GM12878 (cell line): ENCODE data around the gene STPG4. TPM values are rescaled to one million over a fixed set of nuclear protein-coding genes. Genes with fewer than 3 reads are reported as not detected.

Experiments
- ATAC-seq: fragments of 200-7000 bp; cut with Tn5 transposase; 3 replicates; pipeline ENCODE4 v1.9.1; 2020; ENCODE audit warnings: mild to moderate bottlenecking, moderate library complexity
- BruUV-seq: library from RNA; stranded (reverse); fragments of 400-500 nt; replicated peaks from 2 replicates; lab custom pipeline; 2021; lab: Mats Ljungman, UMichigan
- CTCF ChIA-PET: fragments of 300-600 bp; sonication (Branson Sonifier 250); formaldehyde crosslinking; extraction: SDS; loops from one replicate; lab custom pipeline; 2021; ENCODE audit warnings: inconsistent platforms; lab: Yijun Ruan, JAX
- POLR2A ChIA-PET: fragments of 350-600 bp; formaldehyde crosslinking; extraction: SDS; loops from one replicate; lab custom pipeline; 2021; ENCODE audit warnings: inconsistent platforms; lab: Charles Lee
- RAD21 ChIA-PET: fragments of 300-600 bp; sonication (Branson Sonifier 250); formaldehyde crosslinking; loops from one replicate; lab custom pipeline; 2023; ENCODE audit warnings: antibody characterized with exemption; ENCODE audit not compliant: unreplicated experiment; lab: Charles Lee
- SMC1A ChIA-PET: fragments of 300-600 bp; sonication (Branson Sonifier 250); formaldehyde crosslinking; loops from one replicate; lab custom pipeline; 2023; ENCODE audit not compliant: unreplicated experiment, uncharacterized antibody; lab: Charles Lee
- DNase-seq: peaks from one replicate; pipeline ENCODE4 v3.0.0-alpha.2; 2011; ENCODE audit warnings: low read depth, low spot score
- FAIRE-seq: peaks from 3 replicates; lab custom pipeline; 2011; peaks lifted over from hg19 to GRCh38; lab: Jason Lieb, UNC
- H2AFZ ChIP-seq: 2 replicates; pipeline ENCODE4 v1.6.0; 2011; ENCODE audit warnings: low read depth, low read length, control low read depth; ENCODE audit not compliant: control insufficient read depth
- H3K27ac ChIP-seq: 2 replicates; pipeline ENCODE4 v1.5.1; 2011; ENCODE audit warnings: control low read depth; ENCODE audit not compliant: control insufficient read depth, insufficient read depth
- H3K27me3 ChIP-seq, 2 experiments: replicated peaks in 1 of 2; 2 replicates each; pipeline versions ENCODE4 v1.6.0 to v1.6.1; 2011; ENCODE audit warnings: low read length in 1 of 2; ENCODE audit not compliant: control insufficient read depth in 2 of 2, insufficient read depth in 2 of 2
- H3K36me3 ChIP-seq, 2 experiments: 2 replicates each; pipeline ENCODE4 v1.5.1; 2011; ENCODE audit warnings: low read length in 1 of 2; ENCODE audit not compliant: control insufficient read depth in 2 of 2, insufficient read depth in 2 of 2
- H3K4me1 ChIP-seq: 2 replicates; pipeline ENCODE4 v1.6.1; 2011; ENCODE audit warnings: mild to moderate bottlenecking, low read length, moderate library complexity, mixed read lengths; ENCODE audit not compliant: control insufficient read depth, insufficient read depth
- H3K4me2 ChIP-seq: 2 replicates; pipeline ENCODE4 v1.6.0; 2011; ENCODE audit warnings: control low read depth; ENCODE audit not compliant: control insufficient read depth, insufficient read depth
- H3K4me3 ChIP-seq: fragments of 200-600 bp; sonication (generic); 2 replicates; pipeline ENCODE4 v1.5.1; 2016
- H3K79me2 ChIP-seq: 2 replicates; pipeline ENCODE4 v1.6.0; 2011; ENCODE audit warnings: low read length; ENCODE audit not compliant: control insufficient read depth, insufficient read depth
- H3K9ac ChIP-seq: 2 replicates; pipeline ENCODE4 v1.8.0; 2011; ENCODE audit warnings: low read length, control low read depth, mixed read lengths; ENCODE audit not compliant: control insufficient read depth, insufficient read depth
- H3K9me3 ChIP-seq: replicated peaks from 3 replicates; pipeline ENCODE4 v1.5.1; 2011; ENCODE audit warnings: mild to moderate bottlenecking, low read length; ENCODE audit not compliant: control insufficient read depth, insufficient read depth
- H4K20me1 ChIP-seq: 2 replicates; pipeline ENCODE4 v1.6.0; 2011; ENCODE audit not compliant: control insufficient read depth, insufficient read depth
- BCL3 ChIP-seq: IDR thresholded peaks from 2 replicates; pipeline ENCODE4 v1.6.1; 2011; ENCODE audit warnings: borderline replicate concordance, low read depth, mild to moderate bottlenecking, moderate library complexity, low read length; ENCODE audit not compliant: insufficient read depth, poor library complexity, severe bottlenecking
- CREB1 ChIP-seq: IDR thresholded peaks from 2 replicates; pipeline ENCODE4 v1.6.1; 2012; ENCODE audit warnings: low read depth, mild to moderate bottlenecking, inconsistent platforms
- GABPA ChIP-seq: IDR thresholded peaks from 2 replicates; pipeline ENCODE4 v1.6.1; 2014; ENCODE audit warnings: antibody characterized with exemption, low read depth, mild to moderate bottlenecking, inconsistent platforms
- HCFC1 ChIP-seq: fragments of 150-350 bp; IDR thresholded peaks from 2 replicates; pipeline ENCODE4 v1.6.1; 2014; ENCODE audit warnings: low read length
- HDAC2 ChIP-seq: fragments of 200-600 bp; sonication (generic); IDR thresholded peaks from 2 replicates; pipeline ENCODE4 v1.6.1; 2017
- PKNOX1 ChIP-seq: fragments of 450-650 bp; IDR thresholded peaks from 2 replicates; pipeline ENCODE4 v1.6.1; 2016; ENCODE audit warnings: mild to moderate bottlenecking
- RCOR1 ChIP-seq: conservative IDR thresholded peaks from 2 replicates; pipeline ENCODE4 v1.6.1; 2012; ENCODE audit warnings: low read depth, low read length, improper control_type of control experiment
- YBX1 ChIP-seq: fragments of 450-650 bp; IDR thresholded peaks from 2 replicates; pipeline ENCODE4 v1.6.1; 2016; ENCODE audit warnings: antibody characterized with exemption
- WGBS: methylation state at CpG from one replicate; pipeline ENCODE4 v1.1.6; 2016; ENCODE audit warnings: low lambda C conversion rate; ENCODE audit not compliant: insufficient replicate concordance, insufficient coverage; ENCODE audit errors: missing lambda C conversion rate; 5-methylcytosine and 5-hydroxymethylcytosine counted together
- in situ Hi-C: fragments of 300-500 bp; cut with MboI; formaldehyde crosslinking; loops from 9 replicates; pipeline ENCODE4 v1.14.3; 2018; ENCODE audit warnings: mixed read lengths
- intact Hi-C: fragments of 100-400 bp; cut with micrococcal nuclease; formaldehyde crosslinking; loops from one replicate; pipeline ENCODE4 v1.14.2; 2022; ENCODE audit not compliant: unreplicated experiment
- polyA plus RNA-seq, 11 experiments: library from polyadenylated mRNA; depleted of rRNA in 4 of 11; unstranded in 6 of 11; stranded (reverse) in 5 of 11; fragments of >200 nt; fragmentation: Nextera tagmentation in 4 of 11; fragmentation: Illumina TruSeq in 1 of 11; extraction: Ambion mirVana in 4 of 11; extraction: Trizol in 1 of 11; gene quantifications; 1 replicate in 1 of 11; 2 replicates in 10 of 11; pipeline versions ENCODE4 v1.2.1 to v1.2.3, GENCODE V29; 2011 to 2016; ENCODE audit warnings: inconsistent platforms in 2 of 11, missing spikeins in 2 of 11, low read depth in 1 of 11
- total RNA-seq, 4 experiments: library from RNA; depleted of rRNA in 3 of 4; stranded (reverse); fragments of >200 nt in 3 of 4; fragmentation: Illumina TruSeq in 1 of 4; extraction: Trizol in 1 of 4; gene quantifications; 2 replicates each; pipeline versions ENCODE4 v1.2.1 to v1.2.3, GENCODE V29; 2013 to 2021
- TF ChIP-seq, protein P1 (sequence below): fragments of 450-650 bp; IDR thresholded peaks from 2 replicates; pipeline ENCODE4 v1.6.1; 2018; ENCODE audit warnings: borderline replicate concordance, mild to moderate bottlenecking; ENCODE audit not compliant: partially characterized antibody
- TF ChIP-seq, protein P2 (sequence below): IDR thresholded peaks from 2 replicates; pipeline ENCODE4 v1.6.1; 2012; ENCODE audit warnings: low read depth, low read length, improper control_type of control experiment
- TF ChIP-seq, protein P3 (sequence below): IDR thresholded peaks from 2 replicates; pipeline ENCODE4 v1.6.1; 2011; ENCODE audit warnings: low read depth, mild to moderate bottlenecking, low read length, moderate library complexity, borderline replicate concordance; ENCODE audit errors: extremely low read depth
- TF ChIP-seq, protein P4 (sequence below): fragments of 450-650 bp; IDR thresholded peaks from 2 replicates; pipeline ENCODE4 v1.6.1; 2017; ENCODE audit warnings: mild to moderate bottlenecking, low read depth, inconsistent platforms; ENCODE audit not compliant: poor library complexity, severe bottlenecking

STPG4 gene
- total and polyA plus RNA-seq, 10 of the 15 experiments (the other 5 are each of a cell fraction or from before 2014, with no cell fraction given): 0.10 to 0.29 (median 0.19) TPM; not detected in 3

DNA sequence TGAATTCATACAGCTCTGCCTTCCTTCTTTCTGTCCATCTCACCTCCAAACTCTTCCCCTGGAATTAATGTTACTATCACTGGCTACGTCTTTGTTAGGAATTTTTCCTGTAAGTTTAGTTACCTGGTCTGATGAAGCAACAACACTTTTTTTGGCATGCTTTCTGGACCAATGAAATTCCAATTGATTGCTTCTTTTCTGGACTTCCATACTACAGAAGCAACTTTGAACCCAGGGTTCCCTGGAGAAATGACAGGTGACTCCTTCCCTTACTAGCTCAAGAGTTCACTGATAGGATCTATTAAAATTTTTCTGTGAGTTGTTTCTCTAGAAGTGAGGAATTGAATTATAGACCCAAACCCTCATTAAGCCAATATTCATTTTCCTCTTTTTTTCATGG, 41.4 kb upstream of the STPG4 start:
- Histone ChIP-seq H3K9me3 (no peaks in the 10 kb centered on the region), H4K20me1 (no peaks in the 10 kb centered on the region), H3K79me2 (no peaks in the 10 kb centered on the region), H3K27ac (no peak overlapping the region), H3K9ac (no peak overlapping the region), H3K4me2 (no peak overlapping the region), H3K4me1 (no peaks in the 10 kb centered on the region; the same call in 1 of the 2 replicates), H3K4me3 (no peak overlapping the region), H3K36me3 (no peaks in the 10 kb centered on the region), H3K27me3 (no peaks in the 10 kb centered on the region; a peak in 1 of 4 replicates), H2AFZ (no peak overlapping the region)
- ChIA-PET POLR2A (interaction anchor here (1.3 kb wide), 1 partner anchor 13 kb away, joined by 4 read pairs; no protein-coding TSS in a partner anchor), CTCF (interaction anchor here (0.7 to 2.1 kb wide), 8 partner anchors 11 to 420 kb away, joined by 3 to 7 read pairs (median 4); no protein-coding TSS in a partner anchor), RAD21 (interaction anchor here (1.2 kb wide), 1 partner anchor 117 kb away, joined by 5 read pairs; no protein-coding TSS in a partner anchor), SMC1A (interaction anchor here (1.0 to 5.0 kb wide), 5 partner anchors 14 to 111 kb away, joined by 3 to 15 read pairs (median 3); no protein-coding TSS in a partner anchor)
- ATAC-seq: no peak
- intact Hi-C loops: no loop called here
- in situ Hi-C loops: no loop called here
- DNase-seq: no peak
- BruUV-seq: no TSS peak
- 0% methylated on average over 1 of the region's 1 CpG for WGBS
- no peak for FAIRE-seq
- TF ChIP-seq CREB1: no peak
- TF ChIP-seq RCOR1: no peak
- TF ChIP-seq, protein P1, sequence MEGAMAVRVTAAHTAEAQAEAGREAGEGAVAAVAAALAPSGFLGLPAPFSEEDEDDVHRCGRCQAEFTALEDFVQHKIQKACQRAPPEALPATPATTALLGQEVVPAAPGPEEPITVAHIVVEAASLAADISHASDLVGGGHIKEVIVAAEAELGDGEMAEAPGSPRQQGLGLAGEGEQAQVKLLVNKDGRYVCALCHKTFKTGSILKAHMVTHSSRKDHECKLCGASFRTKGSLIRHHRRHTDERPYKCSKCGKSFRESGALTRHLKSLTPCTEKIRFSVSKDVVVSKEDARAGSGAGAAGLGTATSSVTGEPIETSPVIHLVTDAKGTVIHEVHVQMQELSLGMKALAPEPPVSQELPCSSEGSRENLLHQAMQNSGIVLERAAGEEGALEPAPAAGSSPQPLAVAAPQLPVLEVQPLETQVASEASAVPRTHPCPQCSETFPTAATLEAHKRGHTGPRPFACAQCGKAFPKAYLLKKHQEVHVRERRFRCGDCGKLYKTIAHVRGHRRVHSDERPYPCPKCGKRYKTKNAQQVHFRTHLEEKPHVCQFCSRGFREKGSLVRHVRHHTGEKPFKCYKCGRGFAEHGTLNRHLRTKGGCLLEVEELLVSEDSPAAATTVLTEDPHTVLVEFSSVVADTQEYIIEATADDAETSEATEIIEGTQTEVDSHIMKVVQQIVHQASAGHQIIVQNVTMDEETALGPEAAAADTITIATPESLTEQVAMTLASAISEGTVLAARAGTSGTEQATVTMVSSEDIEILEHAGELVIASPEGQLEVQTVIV: no peak
- TF ChIP-seq, protein P2, sequence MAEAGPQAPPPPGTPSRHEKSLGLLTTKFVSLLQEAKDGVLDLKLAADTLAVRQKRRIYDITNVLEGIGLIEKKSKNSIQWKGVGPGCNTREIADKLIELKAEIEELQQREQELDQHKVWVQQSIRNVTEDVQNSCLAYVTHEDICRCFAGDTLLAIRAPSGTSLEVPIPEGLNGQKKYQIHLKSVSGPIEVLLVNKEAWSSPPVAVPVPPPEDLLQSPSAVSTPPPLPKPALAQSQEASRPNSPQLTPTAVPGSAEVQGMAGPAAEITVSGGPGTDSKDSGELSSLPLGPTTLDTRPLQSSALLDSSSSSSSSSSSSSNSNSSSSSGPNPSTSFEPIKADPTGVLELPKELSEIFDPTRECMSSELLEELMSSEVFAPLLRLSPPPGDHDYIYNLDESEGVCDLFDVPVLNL: no peak
- no peak for TF ChIP-seq HCFC1
- no peak for TF ChIP-seq BCL3
- TF ChIP-seq, protein P3, sequence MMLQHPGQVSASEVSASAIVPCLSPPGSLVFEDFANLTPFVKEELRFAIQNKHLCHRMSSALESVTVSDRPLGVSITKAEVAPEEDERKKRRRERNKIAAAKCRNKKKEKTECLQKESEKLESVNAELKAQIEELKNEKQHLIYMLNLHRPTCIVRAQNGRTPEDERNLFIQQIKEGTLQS: no peak
- no peak for TF ChIP-seq YBX1
- no peak for TF ChIP-seq GABPA
- TF ChIP-seq, protein P4, sequence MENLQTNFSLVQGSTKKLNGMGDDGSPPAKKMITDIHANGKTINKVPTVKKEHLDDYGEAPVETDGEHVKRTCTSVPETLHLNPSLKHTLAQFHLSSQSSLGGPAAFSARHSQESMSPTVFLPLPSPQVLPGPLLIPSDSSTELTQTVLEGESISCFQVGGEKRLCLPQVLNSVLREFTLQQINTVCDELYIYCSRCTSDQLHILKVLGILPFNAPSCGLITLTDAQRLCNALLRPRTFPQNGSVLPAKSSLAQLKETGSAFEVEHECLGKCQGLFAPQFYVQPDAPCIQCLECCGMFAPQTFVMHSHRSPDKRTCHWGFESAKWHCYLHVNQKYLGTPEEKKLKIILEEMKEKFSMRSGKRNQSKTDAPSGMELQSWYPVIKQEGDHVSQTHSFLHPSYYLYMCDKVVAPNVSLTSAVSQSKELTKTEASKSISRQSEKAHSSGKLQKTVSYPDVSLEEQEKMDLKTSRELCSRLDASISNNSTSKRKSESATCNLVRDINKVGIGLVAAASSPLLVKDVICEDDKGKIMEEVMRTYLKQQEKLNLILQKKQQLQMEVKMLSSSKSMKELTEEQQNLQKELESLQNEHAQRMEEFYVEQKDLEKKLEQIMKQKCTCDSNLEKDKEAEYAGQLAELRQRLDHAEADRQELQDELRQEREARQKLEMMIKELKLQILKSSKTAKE: no peak
- TF ChIP-seq HDAC2: no peak
- TF ChIP-seq PKNOX1: no peak
